ENCODE results near the gene ZNF629.
"Not testable (repeated sequence)": the region's sequence is repeated elsewhere in the genome, so short reads cannot be mapped to it uniquely, and the experiment has no call there.

The ZNF629 gene

DNA sequence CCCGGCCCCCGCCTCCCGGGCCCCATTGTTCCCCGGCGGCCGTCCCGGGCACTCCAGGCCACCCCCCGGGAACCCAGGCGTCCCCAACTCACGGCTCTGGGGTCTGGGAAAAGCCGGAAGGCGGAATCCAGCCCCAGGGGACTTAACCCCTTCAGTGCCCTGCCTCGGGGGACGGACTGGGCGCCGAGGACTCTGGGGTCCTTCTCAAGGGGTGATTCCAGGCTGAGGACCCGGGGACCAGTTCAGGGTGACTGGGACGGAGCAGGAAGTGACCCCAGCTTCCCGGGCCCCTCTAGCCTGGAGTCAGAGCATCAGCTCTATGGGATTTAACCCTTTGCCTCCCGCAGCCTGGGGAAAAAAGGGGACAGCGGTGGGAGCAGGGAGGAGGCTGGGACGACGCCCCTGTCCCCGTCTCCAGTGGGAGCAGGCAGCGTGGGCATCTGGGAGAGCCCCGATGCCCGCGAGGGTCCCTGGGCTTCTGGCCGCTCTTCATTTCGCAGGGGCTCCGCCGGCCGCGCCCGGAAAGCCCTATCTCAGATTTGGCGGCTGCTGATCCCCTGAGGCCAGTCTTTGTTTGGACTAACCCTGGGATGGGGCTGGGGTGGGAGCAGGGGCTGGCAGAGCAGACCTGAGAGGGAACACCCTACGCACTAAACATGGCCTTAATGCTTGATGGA, at the start of gene ZNF629:
TSS of gene ZNF629 (minus strand) at position 270 of the 677 bp plus-strand sequence. CDS start 2,723 bp downstream, outside the sequence.
- DNase-seq = peak in 1 of 2 experiments; percentile 66
- TF ChIP-seq POLR2A (IDR thresholded peaks at IDR 0.05; ENCODE audit: low read length) (no peak), GATA1 (IDR thresholded peaks at IDR 0.05; ENCODE audit: low read depth, low read length) (no peak)

DNA sequence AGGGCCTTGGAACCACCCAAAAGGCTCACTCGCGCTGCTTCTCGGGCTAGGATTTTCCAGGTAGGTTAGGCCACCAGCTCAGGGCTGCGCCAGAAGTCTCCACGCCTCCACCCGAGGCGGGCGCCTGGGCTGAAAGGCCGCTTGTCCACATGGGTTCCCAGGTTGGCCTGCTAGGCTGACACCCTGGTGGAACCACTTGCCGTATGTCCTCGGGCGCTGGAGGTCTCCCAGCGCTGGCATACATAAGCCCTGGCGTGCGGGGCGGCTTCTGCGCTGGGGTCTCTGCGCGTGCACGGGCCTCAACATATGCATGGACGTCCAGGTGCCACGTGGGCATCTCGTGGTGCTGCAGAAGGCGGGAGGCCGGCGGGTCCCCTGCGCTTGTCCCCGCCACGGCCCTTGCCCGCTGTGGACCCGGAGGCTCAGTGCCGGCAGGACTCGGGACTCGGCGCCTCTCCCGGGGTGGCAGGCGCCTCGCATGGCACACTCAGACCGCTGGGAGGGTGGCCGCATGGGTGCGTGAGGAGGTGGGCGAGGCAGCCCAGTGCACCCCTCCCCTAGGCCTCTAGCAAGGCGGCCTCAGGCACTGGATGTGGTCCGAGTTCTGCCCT, 47.2 kb upstream of the ZNF629 start:
- TF ChIP-seq GATA1 (IDR thresholded peaks at IDR 0.05; ENCODE audit: low read depth, low read length) (no peak), POLR2A (IDR thresholded peaks at IDR 0.05; ENCODE audit: low read length) (no peak)
- no peak for DNase-seq

DNA sequence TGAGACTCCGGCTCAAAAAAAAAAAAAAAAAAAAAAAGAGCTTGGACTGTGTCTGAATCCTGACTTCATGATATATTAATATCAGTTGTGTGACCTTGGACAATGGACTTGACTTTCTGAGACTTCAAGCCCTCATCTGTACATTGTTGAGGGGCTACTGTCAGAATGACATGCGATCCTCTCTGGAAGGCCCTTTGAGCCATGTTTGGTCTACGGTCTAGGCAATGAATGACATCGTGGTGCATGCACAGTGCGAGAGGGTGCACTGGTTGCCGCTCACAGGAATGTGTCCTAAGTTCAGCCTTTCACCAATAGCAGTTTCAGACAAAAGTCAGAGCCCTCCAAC, 43.0 kb upstream of the ZNF629 start:
- DNase-seq = no peak
- TF ChIP-seq GATA1 (IDR thresholded peaks at IDR 0.05; ENCODE audit: low read depth, low read length) = no peak
- TF ChIP-seq POLR2A (IDR thresholded peaks at IDR 0.05; ENCODE audit: low read length) = no peak

DNA sequence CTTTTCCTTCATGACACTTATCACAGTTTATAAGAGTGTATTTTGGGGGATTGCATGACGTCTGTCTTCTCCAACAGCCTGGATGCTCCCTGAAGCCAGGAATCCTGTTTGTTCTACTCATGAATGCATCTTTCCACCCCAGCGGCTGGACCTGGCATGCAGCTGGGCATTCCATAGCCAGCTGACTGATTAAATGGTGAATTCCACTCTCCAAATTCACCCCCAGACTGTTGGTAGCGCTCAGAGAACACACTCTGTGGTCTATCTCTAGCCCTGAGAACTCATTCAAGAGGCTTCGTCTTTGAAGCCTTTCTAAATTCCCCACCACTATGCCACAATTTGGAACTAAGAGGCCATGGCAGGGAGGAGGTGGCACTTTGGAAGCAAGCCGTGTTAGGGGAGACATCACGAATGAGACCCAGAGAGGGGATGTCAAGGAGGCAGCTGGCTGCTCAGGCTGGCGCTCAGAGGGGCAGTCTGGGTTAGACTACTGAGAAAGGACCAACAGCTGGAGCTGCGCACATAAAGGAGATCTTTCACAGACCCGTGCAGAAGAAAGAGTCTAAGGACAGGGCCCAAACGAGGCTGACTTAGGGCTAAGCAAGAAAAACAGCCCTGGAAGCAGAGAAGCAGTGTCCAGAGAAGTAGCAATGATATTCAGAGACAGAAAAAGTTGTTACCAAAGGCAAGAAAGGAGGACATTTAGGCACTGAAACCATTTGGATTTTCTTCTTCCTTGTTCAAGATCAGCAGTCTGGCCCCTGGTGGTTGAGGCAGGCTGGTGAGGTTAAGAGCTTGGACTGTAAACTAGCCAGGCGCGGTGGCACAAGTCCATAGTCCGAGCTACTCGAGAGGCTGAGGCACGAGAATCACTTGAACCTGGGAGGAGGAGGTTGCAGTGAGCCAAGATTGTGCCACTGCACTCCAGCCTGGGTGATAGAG, 42.4 kb upstream of the ZNF629 start:
- DNase-seq = no peak
- TF ChIP-seq POLR2A (IDR thresholded peaks at IDR 0.05; ENCODE audit: low read length) (no peak), GATA1 (IDR thresholded peaks at IDR 0.05; ENCODE audit: low read depth, low read length) (no peak)

DNA sequence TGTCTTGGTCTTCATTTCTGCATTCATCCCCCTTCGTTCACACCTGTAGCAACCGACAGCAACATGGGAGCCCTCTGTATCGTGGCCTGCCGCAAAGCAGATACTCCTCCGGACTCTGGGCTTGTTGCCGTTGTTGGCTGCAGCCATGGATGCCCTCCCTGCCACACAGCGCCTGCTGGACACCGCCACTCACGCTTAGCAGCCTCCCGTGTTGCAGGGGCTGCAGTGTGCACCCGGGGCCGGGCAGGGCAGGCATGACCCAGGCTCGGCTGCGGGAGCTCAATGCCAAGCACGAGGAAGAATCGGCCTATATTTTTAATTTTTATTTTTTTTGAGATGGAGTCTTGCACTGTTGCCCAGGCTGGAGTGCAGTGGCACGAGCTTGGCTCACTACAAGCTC, 34.9 kb upstream of the ZNF629 start:
- DNase-seq = no peak
- no peak for TF ChIP-seq POLR2A (IDR thresholded peaks at IDR 0.05; ENCODE audit: low read length)

DNA sequence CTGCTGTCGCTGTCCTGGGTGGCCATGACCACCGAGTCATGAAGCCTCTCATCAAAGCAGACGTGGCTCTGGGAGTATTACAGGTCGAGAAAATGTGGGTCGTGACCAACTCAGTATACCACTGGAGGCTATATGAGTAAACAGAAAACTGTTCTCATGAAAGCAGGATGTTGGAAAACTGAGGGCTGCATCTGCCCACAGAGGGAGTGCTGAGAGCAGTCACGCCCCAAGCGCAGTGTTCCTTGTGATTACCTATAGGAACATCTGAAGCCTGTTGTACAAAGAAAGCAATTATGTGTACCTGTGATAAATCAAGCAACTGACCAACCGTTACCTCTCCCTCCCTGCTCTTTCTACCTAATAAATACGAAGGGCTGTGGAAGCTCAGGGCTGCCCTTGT, 34.4 kb upstream of the ZNF629 start:
- DNase-seq = not testable (repeated sequence)

DNA sequence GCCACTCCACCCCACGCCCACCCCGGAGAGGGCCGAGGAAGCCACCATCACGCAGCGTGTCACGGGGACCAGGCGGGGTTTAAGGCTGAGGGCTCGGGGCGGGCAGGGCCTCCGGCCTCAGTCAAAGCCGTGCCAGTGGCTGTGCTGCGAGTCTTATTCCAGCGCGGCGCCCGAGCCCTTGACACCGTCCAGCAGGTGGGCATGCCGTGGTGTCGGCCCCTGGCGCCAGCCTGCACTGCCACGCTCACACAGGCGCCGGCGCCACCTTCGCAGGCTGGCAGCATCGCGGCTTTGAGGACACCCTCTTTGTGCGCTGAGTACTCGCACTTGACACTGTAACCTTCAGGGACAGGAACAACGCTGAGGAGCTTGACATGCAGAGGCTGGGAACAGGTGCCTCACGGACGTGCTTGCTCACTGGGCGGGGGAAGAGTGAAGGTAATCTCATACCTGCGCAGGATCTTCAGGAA, 34.0 kb upstream of the ZNF629 start:
- TF ChIP-seq POLR2A (IDR thresholded peaks at IDR 0.05; ENCODE audit: low read length) = no peak
- TF ChIP-seq GATA1 (IDR thresholded peaks at IDR 0.05; ENCODE audit: low read depth, low read length) = no peak
- DNase-seq = no peak

DNA sequence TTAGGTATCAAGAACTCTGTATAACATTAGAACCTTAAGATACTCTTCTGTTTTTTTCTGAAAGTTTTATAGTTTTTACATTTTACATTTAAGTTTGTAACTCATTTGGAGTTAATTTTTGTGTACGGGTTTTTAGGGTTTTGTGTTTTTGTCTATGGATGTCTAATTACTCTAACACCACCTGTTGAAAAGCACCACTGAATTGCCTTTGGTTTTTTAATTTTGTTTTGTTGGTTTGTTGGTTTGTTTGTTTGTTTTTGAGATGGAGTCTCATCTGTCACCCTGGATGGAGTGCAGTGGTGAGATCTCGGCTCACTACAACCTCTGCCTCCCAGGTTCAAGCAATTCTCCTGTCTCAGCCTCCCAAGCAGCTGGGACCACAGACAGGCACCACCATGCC, 29.8 kb upstream of the ZNF629 start:
- TF ChIP-seq GATA1 (IDR thresholded peaks at IDR 0.05; ENCODE audit: low read depth, low read length) = no peak
- TF ChIP-seq POLR2A (IDR thresholded peaks at IDR 0.05; ENCODE audit: low read length) = no peak
- no peak for DNase-seq

DNA sequence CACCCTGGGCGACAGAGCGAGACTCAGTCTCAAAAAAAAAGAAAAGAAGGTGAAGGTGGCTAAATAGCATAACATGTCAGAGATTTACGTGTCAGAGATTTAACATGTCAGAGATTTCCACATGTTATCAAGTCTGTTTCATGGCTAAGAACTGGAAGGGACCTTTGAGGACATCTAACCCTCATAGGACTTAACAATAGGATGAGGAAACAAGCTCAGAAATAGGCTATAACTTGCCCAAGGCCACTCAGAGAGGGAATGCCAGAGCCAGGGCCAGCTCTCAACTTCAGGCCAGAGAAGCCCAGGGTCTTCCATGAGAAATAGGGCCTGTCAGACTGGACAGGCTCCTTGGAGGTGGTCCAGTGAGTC, 26.8 kb upstream of the ZNF629 start:
- no peak for DNase-seq
- TF ChIP-seq GATA1 (IDR thresholded peaks at IDR 0.05; ENCODE audit: low read depth, low read length) (no peak), POLR2A (IDR thresholded peaks at IDR 0.05; ENCODE audit: low read length) (no peak)

DNA sequence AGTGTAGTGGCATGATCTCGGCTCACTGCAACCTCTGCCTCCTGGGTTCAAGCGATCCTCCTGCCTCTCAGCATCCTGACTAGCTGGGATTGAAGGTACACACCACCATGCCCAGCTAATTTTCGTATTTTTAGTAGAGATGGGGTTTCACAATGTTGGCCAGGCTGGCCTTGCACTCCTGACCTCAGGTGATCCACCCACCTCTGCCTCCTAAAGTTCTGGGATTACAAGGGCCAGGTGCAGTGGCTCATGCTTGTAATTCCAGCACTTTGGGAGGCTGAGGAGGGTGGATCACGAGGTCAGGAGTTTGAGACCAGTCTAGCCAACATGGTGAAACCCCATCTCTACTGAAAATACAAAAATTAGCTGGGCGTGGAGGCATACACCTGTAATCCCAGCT, 22.7 kb upstream of the ZNF629 start:
- DNase-seq = not testable (repeated sequence)

DNA sequence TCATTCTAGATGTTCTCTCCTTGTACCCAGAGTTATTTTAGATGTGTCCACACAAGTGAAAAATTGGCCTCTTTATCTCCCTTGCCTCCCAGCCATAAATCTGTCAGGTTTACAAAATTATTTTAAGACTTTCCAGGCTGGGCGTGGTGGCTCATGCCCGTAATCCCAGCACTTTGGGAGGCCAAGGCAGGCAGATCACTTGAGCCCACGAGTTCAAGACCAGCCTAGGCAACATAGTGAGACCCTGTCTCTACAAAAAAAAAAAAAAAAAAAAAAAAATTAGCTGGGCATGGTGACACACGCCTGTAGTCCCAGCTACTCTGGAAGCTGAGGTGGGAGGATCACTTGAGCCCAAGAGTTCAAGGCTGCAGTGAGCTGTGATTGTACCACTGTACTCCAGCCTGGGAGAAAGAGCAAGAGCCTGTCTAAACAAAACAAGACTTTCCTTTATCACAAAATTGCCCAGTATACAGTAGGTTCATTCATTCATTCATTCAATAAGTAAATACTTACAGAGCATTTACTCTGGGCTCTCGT, 22.0 kb upstream of the ZNF629 start:
- not testable (repeated sequence) for DNase-seq

DNA sequence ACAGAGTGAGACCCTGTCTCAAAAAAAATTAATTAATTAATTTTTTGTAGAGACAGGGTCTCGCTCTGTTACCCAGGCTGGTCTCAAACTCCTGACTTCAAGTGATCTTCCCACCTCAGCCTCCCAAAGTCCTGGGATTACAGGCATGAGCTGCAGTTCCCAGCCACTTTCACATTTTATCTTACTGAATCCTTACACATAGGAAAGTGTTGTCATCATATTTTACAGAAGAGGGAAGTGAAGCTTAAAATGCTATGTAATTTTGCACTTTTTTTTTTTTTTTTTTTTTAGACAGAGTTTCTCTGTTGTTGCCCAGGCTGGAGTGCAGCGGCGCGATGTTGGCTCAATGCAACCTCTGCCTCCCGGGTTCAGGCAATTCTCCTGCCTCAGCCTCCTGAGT, 21.1 kb upstream of the ZNF629 start:
- no peak for TF ChIP-seq POLR2A (IDR thresholded peaks at IDR 0.05; ENCODE audit: low read length)
- TF ChIP-seq GATA1 (IDR thresholded peaks at IDR 0.05; ENCODE audit: low read depth, low read length) = no peak
- DNase-seq = no peak

DNA sequence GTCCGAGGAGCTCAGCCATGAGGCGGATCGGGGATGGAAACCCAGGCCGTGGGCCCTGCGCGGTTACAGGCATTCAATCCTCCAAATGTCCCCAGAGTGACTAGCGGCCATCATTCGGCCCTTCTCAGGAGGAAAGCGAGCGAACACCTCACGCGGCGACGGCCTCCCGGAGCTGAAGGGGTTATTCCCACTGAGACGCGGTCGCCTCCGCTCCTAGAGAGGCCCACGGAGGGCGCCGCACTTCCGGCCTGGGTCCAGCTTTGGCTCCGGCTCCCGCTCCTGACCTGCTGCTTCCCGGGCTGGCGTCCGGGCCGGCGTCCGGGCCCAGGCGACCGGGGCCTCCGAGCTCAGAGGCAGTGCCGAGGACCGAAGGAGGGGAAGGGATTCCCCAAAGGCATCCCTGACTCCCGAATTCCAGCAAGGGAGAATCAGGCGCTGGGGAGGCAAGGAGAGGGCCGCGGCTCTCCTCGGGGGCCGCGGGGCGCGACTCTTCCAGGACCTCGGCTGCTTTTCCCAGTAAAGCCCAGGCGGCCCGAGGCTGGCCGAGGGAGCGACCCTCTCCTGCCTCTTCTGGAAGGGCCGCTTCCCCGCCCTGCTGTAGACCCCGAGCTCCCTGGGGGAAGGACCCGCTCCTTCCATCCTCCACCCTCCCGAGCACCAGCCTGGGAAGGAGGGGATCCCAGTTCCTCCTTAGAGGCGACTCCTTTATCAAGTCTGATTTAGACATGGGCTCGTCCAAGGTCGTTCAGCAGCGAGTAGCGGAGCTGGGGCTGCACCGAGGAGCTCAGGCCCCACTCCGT, 18.6 kb upstream of the ZNF629 start:
- DNase-seq = peak; percentile 78
- TF ChIP-seq GATA1 (IDR thresholded peaks at IDR 0.05; ENCODE audit: low read depth, low read length) (no peak), POLR2A (IDR thresholded peaks at IDR 0.05; ENCODE audit: low read length) (peak; percentile 60)

DNA sequence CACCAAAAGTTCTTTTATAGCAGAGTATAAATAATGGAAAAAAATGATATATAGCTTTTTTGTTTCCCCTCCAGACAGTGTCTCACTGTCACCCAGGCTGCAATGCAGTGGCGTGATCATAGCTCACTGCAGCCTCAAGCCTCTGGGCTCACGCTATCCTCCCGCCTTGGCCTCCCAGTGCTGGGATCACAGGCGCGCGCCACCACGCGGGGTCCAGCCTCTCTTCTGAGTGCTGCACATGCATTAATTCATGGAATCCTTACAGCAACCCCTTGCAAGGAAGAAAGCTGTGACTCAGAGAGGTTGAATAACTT, 18.0 kb upstream of the ZNF629 start:
- DNase-seq = no peak
- TF ChIP-seq POLR2A (IDR thresholded peaks at IDR 0.05; ENCODE audit: low read length) = no peak
- no peak for TF ChIP-seq GATA1 (IDR thresholded peaks at IDR 0.05; ENCODE audit: low read depth, low read length)
